Fibroblast of lung (primary cell): ENCODE measurements around the gene SUV39H1. TPM values are rescaled to one million over a fixed set of nuclear protein-coding genes. Genes with fewer than 3 reads are reported as not detected.

Source experiments
- DNase-seq, 2 donors: peaks; one replicate each; pipeline versions ENCODE4 v3.0.0 to v3.0.0-alpha.2; 2010; ENCODE audit warnings: low read depth in 2 of 2
- H2AFZ ChIP-seq: 2 replicates; pipeline ENCODE4 v1.5.1; 2012; ENCODE audit warnings: low read length, control low read depth, inconsistent platforms
- H3K27ac ChIP-seq: 2 replicates; pipeline ENCODE4 v1.5.1; 2011; ENCODE audit warnings: low read length, control low read depth; ENCODE audit not compliant: insufficient read depth
- H3K27me3 ChIP-seq: 2 replicates; pipeline ENCODE4 v1.5.1; 2011; ENCODE audit warnings: mild to moderate bottlenecking, low read length; ENCODE audit not compliant: control insufficient read depth, insufficient read depth
- H3K36me3 ChIP-seq: 2 replicates; pipeline ENCODE4 v1.5.1; 2011; ENCODE audit warnings: low read length; ENCODE audit not compliant: control insufficient read depth, insufficient read depth
- H3K4me1 ChIP-seq: 2 replicates; pipeline ENCODE4 v1.5.1; 2011; ENCODE audit warnings: low read length; ENCODE audit not compliant: control insufficient read depth, insufficient read depth; ENCODE audit errors: extremely low read depth
- H3K4me2 ChIP-seq: 2 replicates; pipeline ENCODE4 v1.5.1; 2011; ENCODE audit warnings: low read length, control low read depth; ENCODE audit not compliant: insufficient read depth; ENCODE audit errors: extremely low read depth
- H3K4me3 ChIP-seq, 4 experiments: fragments of 200-600 bp in 1 of 4; sonication (generic) in 1 of 4; replicated peaks in 1 of 4; 2 replicates each; pipeline ENCODE4 v1.5.1; 2011 to 2016; ENCODE audit warnings: low read length in 4 of 4, low read depth in 3 of 4, mild to moderate bottlenecking in 3 of 4, control low read depth in 2 of 4, inconsistent platforms in 1 of 4, mixed read lengths in 1 of 4; ENCODE audit not compliant: insufficient read depth in 1 of 4; ENCODE audit errors: control extremely low read depth in 1 of 4
- H3K79me2 ChIP-seq: 2 replicates; pipeline ENCODE4 v1.5.1; 2012; ENCODE audit warnings: mild to moderate bottlenecking, low read length, inconsistent platforms; ENCODE audit not compliant: control insufficient read depth, insufficient read depth
- H3K9ac ChIP-seq: 2 replicates; pipeline ENCODE4 v1.5.1; 2011; ENCODE audit warnings: mild to moderate bottlenecking, low read length, control low read depth; ENCODE audit not compliant: insufficient read depth
- H3K9me3 ChIP-seq: 2 replicates; pipeline ENCODE4 v1.5.1; 2012; ENCODE audit warnings: low read depth, low read length; ENCODE audit not compliant: control insufficient read depth, insufficient read depth
- H4K20me1 ChIP-seq: 2 replicates; pipeline ENCODE4 v1.5.1; 2011; ENCODE audit warnings: low read length; ENCODE audit not compliant: control insufficient read depth, insufficient read depth; ENCODE audit errors: extremely low read depth
- EZH2 ChIP-seq: IDR thresholded peaks from 2 replicates; pipeline ENCODE4 v1.5.1; 2012; ENCODE audit warnings: low read length, control low read depth, mild to moderate bottlenecking; ENCODE audit errors: missing control alignments
- polyA plus RNA-seq, 2 donors: library from polyadenylated mRNA; depleted of rRNA in 1 of 2; stranded (reverse) in 1 of 2; unstranded in 1 of 2; fragments of >200 nt; gene quantifications; 2 replicates each; pipeline ENCODE4 v1.2.1, GENCODE V29; 2011 to 2012; ENCODE audit warnings: missing spikeins in 1 of 2
- total RNA-seq: library from RNA; depleted of rRNA; stranded (reverse); fragments of >200 nt; gene quantifications from 2 replicates; pipeline ENCODE4 v1.2.1, GENCODE V29; 2014
- TF ChIP-seq, protein P1 (sequence below), 2 donors: IDR thresholded peaks in 1 of 2; conservative IDR thresholded peaks in 1 of 2; 1 replicate in 1 of 2; 2 replicates in 1 of 2; pipeline ENCODE4 v1.5.1; 2011 to 2012; ENCODE audit warnings: low read length in 2 of 2, control low read depth in 1 of 2, inconsistent platforms in 1 of 2, low read depth in 1 of 2, mild to moderate bottlenecking in 1 of 2

Gene SUV39H1
- total and polyA plus RNA-seq, 2 donors (not counting 1 experiment from before 2014, with no cell fraction given), result 1.5 to 2.8 TPM

DNA sequence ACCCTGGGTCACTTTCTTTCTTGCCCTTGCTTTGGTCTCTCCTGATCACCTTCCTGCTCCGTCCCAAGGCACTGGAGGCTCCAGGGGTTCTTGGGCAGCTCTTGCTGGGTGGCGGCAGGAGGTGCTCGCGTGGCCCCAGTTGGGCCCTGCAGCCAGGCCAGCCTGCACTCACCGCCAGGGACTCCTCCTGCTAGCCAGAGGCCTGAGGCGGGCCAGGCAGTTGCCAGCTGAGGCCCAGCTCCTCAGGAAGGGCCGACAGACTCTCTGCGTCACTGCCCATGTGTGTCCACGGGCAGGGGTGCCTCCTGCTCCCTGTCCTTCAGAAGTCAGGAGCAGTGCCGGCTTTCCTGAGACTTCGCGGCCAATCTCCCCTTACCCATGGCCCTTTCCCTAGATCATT lies 9.3 kb downstream of the SUV39H1 start:
- H2AFZ ChIP-seq, result no peak overlapping the region
- TF ChIP-seq, protein P1, sequence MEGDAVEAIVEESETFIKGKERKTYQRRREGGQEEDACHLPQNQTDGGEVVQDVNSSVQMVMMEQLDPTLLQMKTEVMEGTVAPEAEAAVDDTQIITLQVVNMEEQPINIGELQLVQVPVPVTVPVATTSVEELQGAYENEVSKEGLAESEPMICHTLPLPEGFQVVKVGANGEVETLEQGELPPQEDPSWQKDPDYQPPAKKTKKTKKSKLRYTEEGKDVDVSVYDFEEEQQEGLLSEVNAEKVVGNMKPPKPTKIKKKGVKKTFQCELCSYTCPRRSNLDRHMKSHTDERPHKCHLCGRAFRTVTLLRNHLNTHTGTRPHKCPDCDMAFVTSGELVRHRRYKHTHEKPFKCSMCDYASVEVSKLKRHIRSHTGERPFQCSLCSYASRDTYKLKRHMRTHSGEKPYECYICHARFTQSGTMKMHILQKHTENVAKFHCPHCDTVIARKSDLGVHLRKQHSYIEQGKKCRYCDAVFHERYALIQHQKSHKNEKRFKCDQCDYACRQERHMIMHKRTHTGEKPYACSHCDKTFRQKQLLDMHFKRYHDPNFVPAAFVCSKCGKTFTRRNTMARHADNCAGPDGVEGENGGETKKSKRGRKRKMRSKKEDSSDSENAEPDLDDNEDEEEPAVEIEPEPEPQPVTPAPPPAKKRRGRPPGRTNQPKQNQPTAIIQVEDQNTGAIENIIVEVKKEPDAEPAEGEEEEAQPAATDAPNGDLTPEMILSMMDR (conservative IDR thresholded peaks at IDR 0.05 in 1 of 2, IDR thresholded peaks at IDR 0.05 in 1 of 2; ENCODE audit: low read depth in 1 of 2, low read length in 2 of 2), result no peak
- no peaks in the 10 kb centered on the region for H3K27me3 ChIP-seq
- no peaks in the 10 kb centered on the region for H3K9me3 ChIP-seq
- H3K36me3 ChIP-seq, result peaks cover 2% of the 10 kb centered on the region
- no peak overlapping the region for H3K4me3 ChIP-seq
- H4K20me1 ChIP-seq, result no peaks in the 10 kb centered on the region
- no peak for DNase-seq
- H3K27ac ChIP-seq, result no peak overlapping the region
- no peak overlapping the region for H3K9ac ChIP-seq
- H3K4me1 ChIP-seq, result no peaks in the 10 kb centered on the region
- H3K79me2 ChIP-seq, result no peaks in the 10 kb centered on the region
- no peak overlapping the region for H3K4me2 ChIP-seq

DNA sequence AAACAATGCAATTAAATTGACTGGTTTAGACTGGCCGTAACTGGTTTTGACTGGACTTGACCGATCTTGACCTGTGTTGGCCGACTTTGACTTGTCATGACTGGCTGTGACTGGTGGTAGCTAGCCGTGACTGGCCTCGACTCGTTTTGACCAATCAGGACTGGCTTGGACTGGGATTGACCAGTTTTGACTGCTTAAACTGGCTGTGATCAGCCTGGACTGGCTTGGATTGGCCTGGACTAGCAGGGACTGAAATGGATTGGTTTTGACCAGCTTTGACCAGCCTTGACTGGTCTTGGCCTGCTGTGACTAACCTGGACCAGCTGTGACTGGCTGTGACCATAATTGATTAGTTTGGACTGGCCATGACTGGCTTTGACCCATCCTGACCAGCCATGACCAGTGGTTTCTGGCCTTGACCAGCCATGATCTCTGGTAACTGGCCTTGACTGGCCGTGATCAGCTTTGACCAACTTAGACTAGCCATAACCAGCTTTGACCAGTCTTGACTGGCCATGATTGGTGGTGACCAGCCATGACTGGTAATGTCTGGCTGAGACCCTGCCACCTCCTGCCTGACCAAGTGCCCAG lies 13.1 kb downstream of the SUV39H1 start:
- H3K4me1 ChIP-seq, result peaks cover 2% of the 10 kb centered on the region
- TF ChIP-seq EZH2, result no peak
- TF ChIP-seq, protein P1 (conservative IDR thresholded peaks at IDR 0.05 in 1 of 2, IDR thresholded peaks at IDR 0.05 in 1 of 2; ENCODE audit: low read depth in 1 of 2, low read length in 2 of 2), result no peak
- DNase-seq, result no peak
- no peaks in the 10 kb centered on the region for H3K79me2 ChIP-seq
- H2AFZ ChIP-seq, result no peak overlapping the region
- H3K9me3 ChIP-seq, result no peaks in the 10 kb centered on the region
- H3K27me3 ChIP-seq, result no peaks in the 10 kb centered on the region
- H3K4me2 ChIP-seq, result no peak overlapping the region
- no peak overlapping the region for H3K27ac ChIP-seq
- H3K4me3 ChIP-seq, result no peak overlapping the region
- no peaks in the 10 kb centered on the region for H4K20me1 ChIP-seq
- no peaks in the 10 kb centered on the region for H3K36me3 ChIP-seq
- H3K9ac ChIP-seq, result no peak overlapping the region

DNA sequence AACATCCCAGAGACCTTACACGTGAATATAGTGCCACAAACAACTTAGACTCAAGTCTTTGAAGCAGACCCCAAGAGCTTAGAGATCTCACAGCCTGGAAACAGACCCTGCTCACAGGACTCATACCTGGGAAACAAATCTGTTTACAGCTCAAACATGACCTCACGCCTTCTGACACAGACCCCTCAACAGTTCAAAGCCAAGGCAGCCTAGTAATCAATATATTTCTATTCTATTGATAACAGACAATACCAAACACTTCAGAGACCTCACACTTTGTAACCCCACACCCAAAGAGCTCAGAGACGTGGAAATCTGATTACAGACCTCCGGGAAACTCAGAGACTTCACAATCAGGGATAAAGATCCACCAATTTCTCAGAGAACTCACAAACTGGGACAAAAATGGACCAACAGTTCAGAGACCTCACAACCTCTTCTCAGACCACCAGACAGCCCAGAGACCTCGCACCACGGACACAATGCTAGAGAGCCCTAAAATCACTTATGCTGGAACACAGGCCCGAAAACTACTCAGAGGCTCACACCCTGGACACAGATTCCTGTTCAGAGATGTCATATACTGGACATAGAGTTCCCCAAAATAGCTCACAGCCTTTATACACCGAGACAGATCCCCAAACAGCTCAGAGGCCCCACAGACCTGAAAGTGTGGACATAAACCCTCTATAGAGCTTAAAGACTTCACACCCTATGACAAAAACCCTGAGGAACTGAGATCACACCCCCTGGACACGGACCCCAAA lies 14.8 kb downstream of the SUV39H1 start:
- Histone ChIP-seq H3K79me2 (no peaks in the 10 kb centered on the region), H3K27me3 (no peaks in the 10 kb centered on the region), H2AFZ (no peak overlapping the region), H3K36me3 (no peaks in the 10 kb centered on the region), H3K4me1 (peaks cover 3% of the 10 kb centered on the region), H4K20me1 (no peaks in the 10 kb centered on the region), H3K27ac (no peak overlapping the region), H3K4me3 (no peak overlapping the region), H3K9me3 (no peaks in the 10 kb centered on the region), H3K9ac (no peak overlapping the region), H3K4me2 (no peak overlapping the region)
- TF ChIP-seq, protein P1 (conservative IDR thresholded peaks at IDR 0.05 in 1 of 2, IDR thresholded peaks at IDR 0.05 in 1 of 2; ENCODE audit: low read depth in 1 of 2, low read length in 2 of 2), result no peak
- no peak for TF ChIP-seq EZH2
- DNase-seq, result no peak
